ENCODE data around the gene JAZF1.
A peak's percentile ranks its signal among the peaks of the same experiment; 100 is the strongest.

Gene JAZF1

GRCh38 chr7:28083164-28083997 lies 97.2 kb downstream of the JAZF1 start:
- Histone ChIP-seq H3K27me3 (ENCODE audit: insufficient read depth, poor library complexity, severe bottlenecking) (no peaks in the 10 kb centered on the region), H3K27ac (replicated peaks) (peak overlapping the region; percentile 91), H3K4me3 (replicated peaks; ENCODE audit: insufficient read depth, low read length) (no peak overlapping the region)
- peak; percentile 84 to 91 for DNase-seq (ENCODE audit: low read depth in 1 of 2, low spot score in 1 of 2)
- no peak for TF ChIP-seq GABPA (IDR thresholded peaks at IDR 0.05; ENCODE audit: low read depth)
- TF ChIP-seq POLR2AphosphoS5 (IDR thresholded peaks at IDR 0.05; ENCODE audit: low read depth): peak; percentile 72
- TF ChIP-seq CTCF (IDR thresholded peaks at IDR 0.05; ENCODE audit: insufficient read depth, low read length): no peak
- TF ChIP-seq SPI1 (IDR thresholded peaks at IDR 0.05; ENCODE audit: borderline replicate concordance, low read depth): no peak
- TF ChIP-seq REST (IDR thresholded peaks at IDR 0.05; ENCODE audit: insufficient replicate concordance, low read depth): peak; percentile 59

GRCh38 chr7:28082071-28082470 lies 98.5 kb downstream of the JAZF1 start:
- Histone ChIP-seq H3K27ac (replicated peaks) (peak overlapping the region; percentile 91), H3K4me3 (replicated peaks; ENCODE audit: insufficient read depth, low read length) (no peak overlapping the region), H3K27me3 (ENCODE audit: insufficient read depth, poor library complexity, severe bottlenecking) (no peaks in the 10 kb centered on the region)
- no peak for TF ChIP-seq POLR2AphosphoS5 (IDR thresholded peaks at IDR 0.05; ENCODE audit: low read depth)
- no peak for TF ChIP-seq SPI1 (IDR thresholded peaks at IDR 0.05; ENCODE audit: borderline replicate concordance, low read depth)
- TF ChIP-seq REST (IDR thresholded peaks at IDR 0.05; ENCODE audit: insufficient replicate concordance, low read depth): no peak
- TF ChIP-seq GABPA (IDR thresholded peaks at IDR 0.05; ENCODE audit: low read depth): no peak
- TF ChIP-seq CTCF (IDR thresholded peaks at IDR 0.05; ENCODE audit: insufficient read depth, low read length): no peak
- no peak for DNase-seq (ENCODE audit: low read depth in 1 of 2, low spot score in 1 of 2)

GRCh38 chr7:28081016-28081415 lies 99.6 kb downstream of the JAZF1 start:
- Histone ChIP-seq H3K27ac (replicated peaks) (peak overlapping the region; percentile 91), H3K27me3 (ENCODE audit: insufficient read depth, poor library complexity, severe bottlenecking) (no peaks in the 10 kb centered on the region), H3K4me3 (replicated peaks; ENCODE audit: insufficient read depth, low read length) (no peak overlapping the region)
- DNase-seq (ENCODE audit: low read depth in 1 of 2, low spot score in 1 of 2): peak in 1 of 2 experiments; percentile 52
- TF ChIP-seq GABPA (IDR thresholded peaks at IDR 0.05; ENCODE audit: low read depth) (no peak), POLR2AphosphoS5 (IDR thresholded peaks at IDR 0.05; ENCODE audit: low read depth) (no peak), CTCF (IDR thresholded peaks at IDR 0.05; ENCODE audit: insufficient read depth, low read length) (no peak), SPI1 (IDR thresholded peaks at IDR 0.05; ENCODE audit: borderline replicate concordance, low read depth) (no peak), REST (IDR thresholded peaks at IDR 0.05; ENCODE audit: insufficient replicate concordance, low read depth) (no peak)

All from HL-60 (cell line).